GM21447 (cell line): ENCODE measurements around the gene MEF2D.
A peak's percentile ranks its signal among the peaks of the same experiment; 100 is the strongest.

Source experiments
- ATAC-seq: cut with Tn5 transposase; IDR thresholded peaks from one replicate; pipeline ENCODE4 v1.9.1; 2021; ENCODE audit not compliant: unreplicated experiment

Gene MEF2D

GRCh38 chr1:156502391-156502893 is 1.9 kb upstream of the MEF2D start:
- no peak for ATAC-seq

- peak; percentile 43 for ATAC-seq
Measured at GRCh38 chr1:156500793-156501506, 375 bp upstream of the MEF2D start.

GRCh38 chr1:156499842-156500542 is 583 bp downstream of the MEF2D start:
- no peak for ATAC-seq

- ATAC-seq, result no peak
Measured at GRCh38 chr1:156499194-156499841, 1.3 kb downstream of the MEF2D start.

- ATAC-seq, result no peak
Measured at GRCh38 chr1:156498432-156499193, 2.0 kb downstream of the MEF2D start.

- no peak for ATAC-seq
Measured at GRCh38 chr1:156497743-156498431, 2.7 kb downstream of the MEF2D start.

- no peak for ATAC-seq
Measured at GRCh38 chr1:156497078-156497742, 3.4 kb downstream of the MEF2D start.

- no peak for ATAC-seq
Measured at GRCh38 chr1:156496211-156496761, 4.3 kb downstream of the MEF2D start.

- no peak for ATAC-seq
Measured at GRCh38 chr1:156495401-156496140, 5.0 kb downstream of the MEF2D start.

- no peak for ATAC-seq
Measured at GRCh38 chr1:156494309-156494895, 6.2 kb downstream of the MEF2D start.

- no peak for ATAC-seq
Measured at GRCh38 chr1:156493742-156494141, 6.8 kb downstream of the MEF2D start.

- ATAC-seq, result no peak
Measured at GRCh38 chr1:156493154-156493631, 7.4 kb downstream of the MEF2D start.

- ATAC-seq, result peak; percentile 21
Measured at GRCh38 chr1:156492591-156493080, 7.9 kb downstream of the MEF2D start.

GRCh38 chr1:156492013-156492590 is 8.5 kb downstream of the MEF2D start:
- ATAC-seq, result no peak

- no peak for ATAC-seq
Measured at GRCh38 chr1:156491151-156491949, 9.2 kb downstream of the MEF2D start.

GRCh38 chr1:156490401-156491032 is 10.1 kb downstream of the MEF2D start:
- no peak for ATAC-seq

GRCh38 chr1:156489935-156490293 is 10.7 kb downstream of the MEF2D start:
- ATAC-seq, result no peak
